Caco-2 (cell line): Measurements from ENCODE around the gene CLCF1. TPM values are rescaled to one million over a fixed set of nuclear protein-coding genes. Genes with fewer than 3 reads are reported as not detected.
A peak's percentile ranks its signal among the peaks of the same experiment; 100 is the strongest.

Experiments
- BruUV-seq: library from RNA; stranded (reverse); fragments of 400-500 nt; replicated peaks from 2 replicates; lab custom pipeline; 2021; lab: Mats Ljungman, UMichigan
- CTCF ChIA-PET: fragments of 300-600 bp; sonication (Branson Sonifier 250); formaldehyde crosslinking; loops from one replicate; lab custom pipeline; 2022; ENCODE audit warnings: antibody characterized with exemption; lab: Charles Lee
- POLR2A ChIA-PET: fragments of 300-600 bp; sonication (Branson Sonifier 250); formaldehyde crosslinking; loops from one replicate; lab custom pipeline; 2022; ENCODE audit warnings: antibody characterized with exemption; lab: Charles Lee
- DNase-seq, 2 experiments: peaks; one replicate each; pipeline versions ENCODE4 v3.0.0 to v3.0.0-alpha.2; 2020 to 2022
- H3K27me3 ChIP-seq: replicated peaks from 2 replicates; pipeline ENCODE4 v1.6.0; 2011; ENCODE audit warnings: low read length; ENCODE audit not compliant: control insufficient read depth, insufficient read depth
- H3K36me3 ChIP-seq: 2 replicates; pipeline ENCODE4 v1.5.1; 2011; ENCODE audit warnings: low read length; ENCODE audit not compliant: control insufficient read depth, insufficient read depth
- H3K4me1 ChIP-seq: fragments of 250-450 bp; sonication (Bioruptor Pico); 2 replicates; pipeline ENCODE4 v1.5.1; 2020; ENCODE audit warnings: mild to moderate bottlenecking
- H3K4me3 ChIP-seq: 2 replicates; pipeline ENCODE4 v1.5.1; 2011; ENCODE audit warnings: low read depth, mild to moderate bottlenecking, control low read depth, low read length
- H3K9me3 ChIP-seq: fragments of 250-450 bp; sonication (Bioruptor Pico); 2 replicates; pipeline ENCODE4 v1.5.1; 2020; ENCODE audit warnings: mild to moderate bottlenecking, moderate library complexity
- H3K27ac Mint-ChIP-seq: one replicate; pipeline ENCODE4 v1.8.0; 2022; ENCODE audit warnings: mixed read lengths; ENCODE audit not compliant: unreplicated experiment
- H3K27me3 Mint-ChIP-seq: one replicate; pipeline ENCODE4 v1.8.0; 2022; ENCODE audit warnings: mixed read lengths; ENCODE audit not compliant: insufficient read depth, unreplicated experiment
- H3K36me3 Mint-ChIP-seq: one replicate; pipeline ENCODE4 v1.8.0; 2022; ENCODE audit warnings: mild to moderate bottlenecking, mixed read lengths; ENCODE audit not compliant: insufficient read depth, unreplicated experiment
- H3K4me1 Mint-ChIP-seq: one replicate; pipeline ENCODE4 v1.8.0; 2022; ENCODE audit warnings: low read depth, mixed read lengths; ENCODE audit not compliant: unreplicated experiment
- H3K4me3 Mint-ChIP-seq: one replicate; pipeline ENCODE4 v1.8.0; 2022; ENCODE audit warnings: mild to moderate bottlenecking, moderate library complexity, mixed read lengths; ENCODE audit not compliant: unreplicated experiment
- H3K9me3 Mint-ChIP-seq: one replicate; pipeline ENCODE4 v1.8.0; 2022; ENCODE audit warnings: mixed read lengths; ENCODE audit not compliant: unreplicated experiment
- CTCF ChIP-seq, 2 experiments: fragments of 200-600 bp in 1 of 2; IDR thresholded peaks; 1 replicate in 1 of 2; 2 replicates in 1 of 2; pipeline versions ENCODE4 v1.5.1 to v1.8.0; 2011 to 2022; ENCODE audit warnings: antibody characterized with exemption in 1 of 2, control low read depth in 1 of 2, inconsistent platforms in 1 of 2, low read depth in 1 of 2, low read length in 1 of 2, mild to moderate bottlenecking in 1 of 2, moderate library complexity in 1 of 2; ENCODE audit not compliant: insufficient read depth in 1 of 2, severe bottlenecking in 1 of 2, unreplicated experiment in 1 of 2
- intact Hi-C: fragments of 100-400 bp; cut with micrococcal nuclease; formaldehyde crosslinking; loops from one replicate; pipeline ENCODE4 v1.10.0; 2022; ENCODE audit not compliant: unreplicated experiment
- total RNA-seq: library from RNA; stranded (reverse); gene quantifications from 2 replicates; pipeline ENCODE4 v1.2.3, GENCODE V29; 2022

Gene CLCF1
- total RNA-seq, 1 experiment from 2014 or later, result 4.5 TPM

DNA sequence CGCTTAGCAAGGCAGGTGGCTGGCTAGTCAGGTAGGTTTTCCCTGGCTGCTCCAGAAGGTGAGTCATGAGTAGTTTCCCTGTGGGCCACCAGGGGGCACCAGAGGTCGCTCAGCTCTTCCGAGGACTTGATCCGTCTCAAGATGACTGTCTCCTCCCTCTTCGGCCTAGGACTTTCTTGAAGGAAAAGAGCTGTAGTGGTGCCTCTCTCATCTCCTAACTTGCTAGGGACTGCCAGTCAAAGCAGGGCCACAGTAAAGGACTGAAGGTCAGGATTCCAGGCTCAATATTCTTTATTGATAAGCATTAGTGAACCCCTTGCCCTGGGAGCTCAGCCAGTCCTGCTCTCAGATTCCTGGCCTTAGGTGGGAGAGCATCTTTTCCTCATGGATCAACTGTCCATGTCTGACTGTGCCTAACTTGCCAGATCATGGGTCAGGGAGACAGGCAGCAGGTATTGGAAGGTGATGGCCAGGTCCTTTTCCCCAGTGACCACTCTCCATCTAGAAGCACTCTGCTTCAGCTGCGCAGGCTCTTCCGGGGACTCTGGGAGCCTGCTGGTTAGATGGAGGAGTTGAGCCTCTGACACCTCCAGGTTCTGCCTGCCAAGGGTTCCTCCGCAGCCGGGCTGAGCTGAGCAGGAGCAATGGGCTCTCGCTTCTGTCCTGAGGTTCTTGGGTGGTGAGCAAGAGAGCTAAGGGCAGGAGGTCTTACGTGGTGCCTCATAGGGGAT, 22.0 kb downstream of the CLCF1 start:
- BruUV-seq, result no TSS peak
- H3K27me3 ChIP-seq, result no peaks in the 10 kb centered on the region
- no peaks in the 10 kb centered on the region for H3K36me3 ChIP-seq
- peak; percentile 98 for TF ChIP-seq CTCF (IDR thresholded peaks at IDR 0.05; ENCODE audit: insufficient read depth in 1 of 2, low read depth in 1 of 2, low read length in 1 of 2, severe bottlenecking in 1 of 2, unreplicated experiment in 1 of 2)
- H3K9me3 Mint-ChIP-seq, result no peaks in the 10 kb centered on the region
- no peak overlapping the region for H3K27ac Mint-ChIP-seq
- H3K4me1 Mint-ChIP-seq, result peaks cover 32% of the 10 kb centered on the region
- intact Hi-C loops, result loop anchor here (1.0 to 5.0 kb wide), 4 partner anchors 23 to 231 kb away; partner anchors contain the start of genes CORO1B and GSTP1
- DNase-seq, result peak; percentile 74 to 83
- H3K4me1 ChIP-seq, result peaks cover 56% of the 10 kb centered on the region
- no peaks in the 10 kb centered on the region for H3K9me3 ChIP-seq
- no peaks in the 10 kb centered on the region for H3K27me3 Mint-ChIP-seq
- H3K36me3 Mint-ChIP-seq, result peaks cover 11% of the 10 kb centered on the region
- ChIA-PET POLR2A (interaction anchor here (0.6 to 1.4 kb wide), 3 partner anchors 31 to 134 kb away, joined by 6 to 9 read pairs (median 8); partner anchors contain the start of gene SSH3), CTCF (interaction anchor here (0.6 to 17.9 kb wide), 17 partner anchors 10 to 286 kb away, joined by 3 to 775 read pairs (median 3); partner anchors contain the start of genes AIP, ANKRD13D, CLCF1 and PPP1CA)
- peak overlapping the region; percentile 23 for H3K4me3 Mint-ChIP-seq
- H3K4me3 ChIP-seq, result no peak overlapping the region

GRCh38 chr11:67349928-67350465, 23.4 kb downstream of the CLCF1 start:
- no TSS peak for BruUV-seq
- CTCF ChIA-PET, result interaction anchor here (0.6 to 17.9 kb wide), 2 partner anchors 29 to 44 kb away, joined by 3 to 775 read pairs; partner anchors contain the start of gene CLCF1
- no peak for TF ChIP-seq CTCF (IDR thresholded peaks at IDR 0.05; ENCODE audit: insufficient read depth in 1 of 2, low read depth in 1 of 2, low read length in 1 of 2, severe bottlenecking in 1 of 2, unreplicated experiment in 1 of 2)
- peak overlapping the region; percentile 5 for H3K27ac Mint-ChIP-seq
- Histone ChIP-seq H3K9me3 (no peaks in the 10 kb centered on the region), H3K36me3 (no peaks in the 10 kb centered on the region), H3K4me1 (peaks cover 53% of the 10 kb centered on the region), H3K4me3 (no peak overlapping the region), H3K27me3 (no peaks in the 10 kb centered on the region)
- POLR2A ChIA-PET, result interaction anchor here (0.9 kb wide), 1 partner anchor 24 kb away, joined by 4 read pairs; no protein-coding TSS in a partner anchor
- H3K36me3 Mint-ChIP-seq, result peaks cover 17% of the 10 kb centered on the region
- no peak for DNase-seq
- no peaks in the 10 kb centered on the region for H3K9me3 Mint-ChIP-seq
- peaks cover 41% of the 10 kb centered on the region for H3K4me1 Mint-ChIP-seq
- H3K4me3 Mint-ChIP-seq, result no peak overlapping the region
- intact Hi-C loops, result loop anchor here (5.0 kb wide), 1 partner anchor 232 kb away; the partner anchor contains the start of gene GSTP1
- H3K27me3 Mint-ChIP-seq, result no peaks in the 10 kb centered on the region

DNA sequence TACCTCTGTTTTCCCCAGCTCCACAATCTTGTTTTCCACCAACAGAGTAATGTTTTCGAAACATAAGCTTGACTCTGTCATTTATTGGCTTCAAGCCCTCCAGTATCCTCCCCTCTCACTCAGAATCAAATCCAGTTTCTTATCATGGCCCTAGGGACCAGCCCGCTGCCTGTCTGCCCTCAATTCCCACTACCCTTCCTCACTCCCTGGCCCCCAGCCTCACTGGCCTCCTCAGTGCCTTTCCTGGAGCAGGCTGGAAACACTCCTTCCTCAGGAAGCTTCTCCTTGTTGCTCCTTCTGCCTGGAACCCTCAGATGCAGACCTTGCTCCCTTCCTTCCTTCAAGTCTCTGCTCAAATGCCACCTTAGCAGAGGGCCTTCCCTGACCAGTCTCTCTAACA, 23.9 kb downstream of the CLCF1 start:
- Mint-ChIP-seq H3K4me3 (no peak overlapping the region), H3K27me3 (no peaks in the 10 kb centered on the region), H3K27ac (peak overlapping the region; percentile 5), H3K4me1 (peaks cover 36% of the 10 kb centered on the region), H3K36me3 (peaks cover 17% of the 10 kb centered on the region), H3K9me3 (no peaks in the 10 kb centered on the region)
- intact Hi-C loops, result no loop called here
- no peak for DNase-seq
- Histone ChIP-seq H3K4me3 (no peak overlapping the region), H3K9me3 (no peaks in the 10 kb centered on the region), H3K27me3 (no peaks in the 10 kb centered on the region), H3K36me3 (no peaks in the 10 kb centered on the region), H3K4me1 (peaks cover 47% of the 10 kb centered on the region)
- ChIA-PET POLR2A (interaction anchor here (0.9 kb wide), 1 partner anchor 25 kb away, joined by 4 read pairs; no protein-coding TSS in a partner anchor), CTCF (interaction anchor here (0.6 to 17.9 kb wide), 3 partner anchors 8 to 44 kb away, joined by 3 to 775 read pairs (median 3); partner anchors contain the start of gene CLCF1)
- TF ChIP-seq CTCF (IDR thresholded peaks at IDR 0.05; ENCODE audit: insufficient read depth in 1 of 2, low read depth in 1 of 2, low read length in 1 of 2, severe bottlenecking in 1 of 2, unreplicated experiment in 1 of 2), result no peak
- no TSS peak for BruUV-seq
